ENCODE measurements around the gene ANKRD40. TPM values are rescaled to one million over a fixed set of nuclear protein-coding genes. Genes with fewer than 3 reads are reported as not detected.

The ANKRD40 gene
- total and polyA plus RNA-seq, 10 donors: 6.8 to 54.6 (median 41.0) TPM

- Histone ChIP-seq H3K4me3 (no peak overlapping the region), H3K27ac (no peak overlapping the region), H3K36me3 (peaks cover 0 to 100% (median 98%) of the 10 kb centered on the region in 6 donors), H3K27me3 (replicated peaks in 1 of 7) (no peaks in the 10 kb centered on the region), H3K9me3 (no peaks in the 10 kb centered on the region), H3K4me1 (no peaks in the 10 kb centered on the region)
- 85 to 92% (median 87%) methylated on average over 12 of the region's 12 CpGs for WGBS, 5 donors
- TF ChIP-seq CTCF (IDR thresholded peaks at IDR 0.05 in 8 of 11, conservative IDR thresholded peaks at IDR 0.05 in 3 of 11) (no peak), POLR2A (IDR thresholded peaks at IDR 0.05) (no peak), POLR2AphosphoS5 (IDR thresholded peaks at IDR 0.05) (no peak)
- no peak for DNase-seq
- intact Hi-C loops (cut with DNase I; ENCODE audit: low total_unique reads): no loop called here
Observed at GRCh38 chr17:50745631-50746030, 37.9 kb upstream of the ANKRD40 start.

- H3K9me3 ChIP-seq: no peaks in the 10 kb centered on the region
- TF ChIP-seq CTCF (IDR thresholded peaks at IDR 0.05 in 8 of 11, conservative IDR thresholded peaks at IDR 0.05 in 3 of 11) (no peak), POLR2AphosphoS5 (IDR thresholded peaks at IDR 0.05) (no peak), POLR2A (IDR thresholded peaks at IDR 0.05) (no peak)
- no peak for DNase-seq
- intact Hi-C loops (cut with DNase I; ENCODE audit: low total_unique reads): no loop called here
- no peak overlapping the region for H3K27ac ChIP-seq
- WGBS, 5 donors: 39 to 78% (median 51%) methylated on average over 2 of the region's 2 CpGs
- H3K4me3 ChIP-seq: no peak overlapping the region
- H3K27me3 ChIP-seq (replicated peaks in 1 of 7): no peaks in the 10 kb centered on the region
- H3K36me3 ChIP-seq: peaks cover 0 to 78% (median 66%) of the 10 kb centered on the region in 6 donors
- peaks cover 4 to 50% (median 26%) of the 10 kb centered on the region in 6 donors for H3K4me1 ChIP-seq
Observed at GRCh38 chr17:50739098-50739497, 31.4 kb upstream of the ANKRD40 start.

DNA sequence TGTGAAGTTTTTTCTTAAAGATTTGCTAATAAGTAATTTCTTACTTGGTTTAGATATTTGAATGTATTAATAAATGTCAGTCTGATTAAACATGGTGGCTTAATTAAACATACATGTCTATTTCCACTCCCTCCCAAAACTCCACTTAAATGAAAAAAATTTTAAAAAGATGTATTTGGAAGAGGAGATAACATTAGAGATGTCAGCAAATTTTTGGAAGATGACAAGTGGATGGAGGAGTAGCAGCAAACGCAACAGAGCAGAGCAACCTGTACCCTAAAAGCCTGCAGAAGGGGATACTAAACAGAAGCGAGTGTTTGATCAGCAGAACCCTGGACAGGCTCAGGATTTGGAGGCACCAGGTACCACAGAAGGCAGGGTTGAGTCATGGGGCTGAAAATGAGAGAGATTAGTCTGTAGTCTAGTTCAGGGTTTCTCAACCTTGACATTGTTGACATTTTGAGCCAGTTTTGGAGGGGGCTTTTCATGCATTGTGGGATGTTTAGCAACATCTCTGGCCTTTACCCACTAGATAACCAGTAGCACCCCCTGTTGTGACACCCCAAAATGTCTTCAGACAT, 29.5 kb upstream of the ANKRD40 start:
- Histone ChIP-seq H3K4me1 (peaks cover 4 to 69% (median 40%) of the 10 kb centered on the region in 6 donors), H3K4me3 (no peak overlapping the region), H3K9me3 (no peaks in the 10 kb centered on the region), H3K27me3 (replicated peaks in 1 of 7) (no peaks in the 10 kb centered on the region), H3K36me3 (peaks cover 0 to 60% (median 47%) of the 10 kb centered on the region in 6 donors), H3K27ac (no peak overlapping the region)
- TF ChIP-seq CTCF (IDR thresholded peaks at IDR 0.05 in 8 of 11, conservative IDR thresholded peaks at IDR 0.05 in 3 of 11) (no peak), POLR2A (IDR thresholded peaks at IDR 0.05) (no peak), POLR2AphosphoS5 (IDR thresholded peaks at IDR 0.05) (no peak)
- intact Hi-C loops (cut with DNase I; ENCODE audit: low total_unique reads): no loop called here
- WGBS, 5 donors: 84 to 99% (median 90%) methylated on average over 2 of the region's 2 CpGs
- DNase-seq: no peak

DNA sequence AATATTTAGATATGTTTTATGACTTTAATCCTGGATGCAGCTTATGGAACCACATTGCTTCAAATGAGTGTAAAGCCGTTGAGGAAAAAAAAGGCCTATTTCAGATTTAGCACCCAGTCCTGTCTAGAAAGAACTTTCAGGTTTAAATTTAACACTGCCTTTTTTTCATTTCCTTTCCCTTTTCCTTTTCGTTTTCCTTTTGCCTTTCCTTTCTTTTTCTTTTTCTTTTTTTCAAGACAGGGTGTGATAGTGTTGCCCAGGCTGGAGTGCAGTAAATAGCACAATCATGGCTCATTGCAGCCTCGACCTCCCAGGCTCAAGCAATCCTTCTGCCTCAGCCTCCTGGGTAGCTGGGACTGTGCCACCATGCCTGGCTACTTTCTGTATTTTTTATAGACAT, 27.6 kb upstream of the ANKRD40 start:
- Histone ChIP-seq H3K27ac (no peak overlapping the region), H3K4me3 (no peak overlapping the region), H3K4me1 (peaks cover 11 to 88% (median 59%) of the 10 kb centered on the region in 6 donors), H3K9me3 (no peaks in the 10 kb centered on the region), H3K27me3 (replicated peaks in 1 of 7) (no peaks in the 10 kb centered on the region), H3K36me3 (peaks cover 0 to 41% (median 28%) of the 10 kb centered on the region in 6 donors)
- intact Hi-C loops (cut with DNase I; ENCODE audit: low total_unique reads): no loop called here
- TF ChIP-seq CTCF (IDR thresholded peaks at IDR 0.05 in 8 of 11, conservative IDR thresholded peaks at IDR 0.05 in 3 of 11) (no peak), POLR2A (IDR thresholded peaks at IDR 0.05) (no peak), POLR2AphosphoS5 (IDR thresholded peaks at IDR 0.05) (no peak)
- no peak for DNase-seq
- WGBS, 5 donors: 66 to 86% (median 79%) methylated on average over 3 of the region's 3 CpGs
